ENCODE measurements around the gene DNMT1.
A peak's percentile ranks its signal among the peaks of the same experiment; 100 is the strongest.
"Not testable (repeated sequence)": the region's sequence is repeated elsewhere in the genome, so short reads cannot be mapped to it uniquely, and the experiment has no call there.

The DNMT1 gene

GRCh38 chr19:10194500-10195198 is at the start of gene DNMT1:
TSS of gene DNMT1 (minus strand) at chr19:10194953. CDS start at chr19:10194899, 54 bp downstream.
- peak; percentile 95 for DNase-seq

DNA sequence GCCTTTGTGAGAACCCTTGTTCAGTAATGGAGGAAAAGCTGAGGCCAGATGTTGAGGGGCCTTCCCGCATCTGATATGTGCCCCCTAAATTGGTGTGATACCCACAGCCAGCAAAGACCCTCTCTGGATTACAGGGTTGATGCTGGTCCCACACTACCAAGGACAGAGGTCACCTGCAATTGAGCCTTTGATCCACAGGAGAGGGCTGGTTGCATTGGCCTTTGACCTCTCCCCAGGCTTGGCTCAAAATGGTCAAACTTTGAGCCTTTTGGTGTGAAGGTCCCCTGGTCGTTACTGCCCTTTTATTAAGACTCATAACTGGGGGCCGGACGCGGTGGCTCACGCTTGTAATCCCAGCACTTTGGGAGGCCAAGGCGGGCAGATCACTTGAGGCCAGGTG is 48.9 kb upstream of the DNMT1 start:
- no peak for DNase-seq

DNA sequence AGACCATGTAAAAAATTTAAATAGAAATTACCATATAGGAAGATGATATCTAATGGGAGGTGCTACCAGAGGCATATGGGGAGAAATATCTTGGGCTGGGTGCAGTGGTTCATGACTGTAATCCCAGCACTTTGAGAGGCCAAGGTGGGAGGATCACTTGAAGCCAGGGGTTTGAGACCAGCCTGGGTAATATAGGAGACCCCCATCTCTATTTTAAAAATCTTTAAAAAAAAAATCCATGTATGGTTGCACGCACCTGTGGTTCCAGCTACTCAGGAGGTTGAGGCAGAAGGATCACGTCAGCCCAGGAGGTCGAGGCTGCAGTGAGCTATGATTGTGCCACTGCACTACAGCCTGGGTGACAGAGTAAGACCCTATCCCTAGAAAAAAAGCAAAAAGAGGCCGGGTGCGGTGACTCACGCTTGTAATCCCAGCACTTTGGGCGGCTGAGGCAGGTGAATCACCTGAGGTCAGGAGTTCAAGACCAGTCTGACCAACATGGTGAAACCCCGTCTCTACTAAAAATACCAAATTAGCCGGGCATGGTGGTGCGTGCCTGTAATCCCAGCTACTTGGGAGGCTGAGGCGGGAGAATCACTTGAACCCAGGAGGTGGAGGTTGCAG is 47.2 kb upstream of the DNMT1 start:
- not testable (repeated sequence) for DNase-seq

DNA sequence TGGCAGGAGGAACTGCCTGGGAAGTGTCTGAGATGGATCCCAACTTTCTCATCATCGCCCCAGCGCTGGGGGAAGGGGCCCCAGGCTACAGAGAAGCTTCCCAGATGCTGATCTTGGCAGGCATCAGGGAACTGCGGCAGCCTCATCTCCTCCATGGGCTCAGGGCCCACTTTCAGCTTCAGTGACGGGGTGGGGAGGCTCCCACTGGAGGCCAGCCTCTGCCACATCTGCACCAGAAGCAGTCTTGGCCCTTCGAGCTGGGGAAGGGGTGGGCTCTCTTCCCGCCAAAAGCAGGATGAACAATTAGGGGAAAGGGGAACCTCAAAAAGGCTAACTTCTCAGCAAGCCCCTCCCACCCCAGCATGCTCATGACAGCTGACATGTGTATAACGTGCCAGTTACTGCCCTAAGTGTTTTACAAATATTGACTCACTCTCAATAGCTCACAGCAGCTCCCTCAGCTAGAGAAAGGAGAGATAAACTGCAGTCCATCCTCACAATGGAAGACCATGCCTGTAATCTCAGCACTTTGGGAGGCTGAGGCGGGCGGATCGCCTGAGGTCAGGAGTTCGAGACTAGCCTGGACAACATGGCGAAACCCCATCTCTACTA is 43.5 kb upstream of the DNMT1 start:
- DNase-seq: no peak

DNA sequence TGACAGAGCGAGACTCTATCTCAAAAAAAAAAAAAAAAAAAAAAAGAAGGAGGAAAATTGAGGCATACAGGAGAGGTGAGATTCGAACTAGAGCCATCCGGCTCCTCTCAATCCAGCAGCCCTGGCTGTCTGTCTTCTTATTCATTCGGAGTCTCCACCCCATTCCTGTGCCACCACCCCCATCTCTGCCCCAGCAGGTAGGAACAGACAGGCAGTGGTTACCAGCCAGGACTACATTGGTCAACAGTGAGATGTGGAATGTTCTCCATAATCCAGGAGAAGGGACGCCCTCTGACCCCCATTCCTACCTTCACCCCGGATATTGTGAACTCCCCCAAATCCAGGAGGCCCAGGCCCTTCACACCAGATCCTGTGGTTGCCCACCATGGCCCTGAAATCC is 42.9 kb upstream of the DNMT1 start:
- DNase-seq: no peak

GRCh38 chr19:10235409-10235808 is 40.7 kb upstream of the DNMT1 start:
- not testable (repeated sequence) for DNase-seq

DNA sequence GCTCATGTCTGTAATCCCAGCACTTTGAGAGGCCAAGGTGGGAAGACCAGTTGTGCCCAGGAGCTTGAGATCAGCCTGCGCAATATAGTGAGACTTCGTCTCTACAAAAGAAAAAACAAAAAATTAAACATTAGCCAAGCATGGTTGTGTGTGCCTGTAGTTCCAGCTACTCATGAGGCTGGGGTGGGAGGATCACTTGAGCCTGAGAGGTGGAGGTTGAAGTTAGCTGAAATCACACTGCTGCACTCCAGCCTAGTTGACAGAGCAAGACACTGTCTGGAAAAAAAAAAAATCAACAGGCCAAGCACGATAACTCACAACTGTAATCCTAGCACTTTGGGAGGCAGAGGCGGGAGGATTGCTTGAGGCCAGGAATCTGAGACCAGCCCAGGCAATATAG is 40.2 kb upstream of the DNMT1 start:
- no peak for DNase-seq

- DNase-seq: no peak
These were observed 39.2 kb upstream of the DNMT1 start for GRCh38 chr19:10233946-10234345.

DNA sequence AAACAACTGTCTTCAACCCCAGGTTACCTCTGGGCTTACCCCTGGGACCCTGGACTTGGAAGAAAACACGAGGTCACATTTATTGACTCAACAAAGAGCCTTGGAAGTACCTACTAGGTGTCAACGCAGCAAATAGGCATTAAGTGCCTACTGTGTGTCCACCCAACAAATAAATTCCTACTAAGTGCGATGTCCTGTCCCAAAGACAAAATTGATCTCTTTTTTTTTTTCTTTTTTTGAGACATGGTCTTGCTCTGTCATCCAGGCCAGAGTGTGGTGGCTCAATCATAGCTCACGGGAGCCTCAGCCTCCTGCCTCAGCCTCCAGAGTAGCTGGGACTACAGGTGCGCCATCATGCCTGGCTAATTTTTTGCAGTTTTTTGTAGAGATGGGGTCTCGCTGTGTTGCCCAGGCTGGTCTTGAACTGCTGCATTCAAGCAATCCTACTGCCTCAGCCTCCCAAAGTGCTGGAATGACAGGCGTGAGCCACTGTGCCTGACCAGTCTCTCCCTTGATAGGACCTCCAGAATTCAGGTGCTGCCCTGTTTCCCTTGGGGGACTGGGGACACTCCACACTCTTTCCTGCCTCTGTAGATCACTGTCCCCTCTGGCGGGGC is 37.0 kb upstream of the DNMT1 start:
- DNase-seq: no peak

DNA sequence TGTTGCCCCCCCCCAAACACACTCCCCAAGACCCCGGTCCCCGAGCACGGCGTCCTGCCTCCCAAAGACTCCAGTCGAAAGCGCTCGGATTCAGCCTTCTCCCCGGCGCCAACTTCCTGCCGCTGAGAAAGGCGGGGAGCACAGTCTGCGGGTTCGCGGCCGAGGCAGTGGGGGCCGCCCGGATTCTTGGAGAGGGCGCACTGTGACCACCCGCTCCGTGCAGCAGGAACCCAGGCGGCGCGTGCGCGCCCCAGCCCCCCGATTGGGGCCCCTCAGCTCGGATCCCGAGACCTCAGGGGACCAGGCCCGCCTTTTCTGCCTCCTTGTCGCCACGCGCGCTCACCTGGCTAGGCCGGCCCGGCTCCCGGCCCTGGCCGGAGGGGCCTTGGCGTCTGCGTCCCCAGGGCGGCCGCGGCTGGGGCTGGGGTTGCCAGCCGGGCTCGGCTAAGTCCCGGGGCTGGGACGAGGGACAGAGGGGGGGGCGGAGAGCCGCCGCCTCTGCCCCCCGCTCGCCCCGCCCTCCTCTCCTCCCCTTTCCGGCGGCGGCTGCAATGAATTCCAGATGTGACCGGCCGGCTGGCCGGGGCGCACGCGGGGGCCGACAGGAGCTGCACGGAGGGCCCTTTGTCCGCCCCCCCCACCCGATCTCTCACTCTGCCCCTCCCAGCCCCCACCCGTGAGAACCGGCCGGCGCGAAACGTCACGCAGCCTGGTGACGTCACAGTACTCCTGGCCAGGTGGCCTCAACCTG is 36.3 kb upstream of the DNMT1 start, which contains the start of gene S1PR2:
S1PR2 (minus strand) TSS at position 471 of the 751 bp plus-strand sequence. CDS start 6,426 bp downstream, outside the sequence.
- peak; percentile 62 for DNase-seq

DNA sequence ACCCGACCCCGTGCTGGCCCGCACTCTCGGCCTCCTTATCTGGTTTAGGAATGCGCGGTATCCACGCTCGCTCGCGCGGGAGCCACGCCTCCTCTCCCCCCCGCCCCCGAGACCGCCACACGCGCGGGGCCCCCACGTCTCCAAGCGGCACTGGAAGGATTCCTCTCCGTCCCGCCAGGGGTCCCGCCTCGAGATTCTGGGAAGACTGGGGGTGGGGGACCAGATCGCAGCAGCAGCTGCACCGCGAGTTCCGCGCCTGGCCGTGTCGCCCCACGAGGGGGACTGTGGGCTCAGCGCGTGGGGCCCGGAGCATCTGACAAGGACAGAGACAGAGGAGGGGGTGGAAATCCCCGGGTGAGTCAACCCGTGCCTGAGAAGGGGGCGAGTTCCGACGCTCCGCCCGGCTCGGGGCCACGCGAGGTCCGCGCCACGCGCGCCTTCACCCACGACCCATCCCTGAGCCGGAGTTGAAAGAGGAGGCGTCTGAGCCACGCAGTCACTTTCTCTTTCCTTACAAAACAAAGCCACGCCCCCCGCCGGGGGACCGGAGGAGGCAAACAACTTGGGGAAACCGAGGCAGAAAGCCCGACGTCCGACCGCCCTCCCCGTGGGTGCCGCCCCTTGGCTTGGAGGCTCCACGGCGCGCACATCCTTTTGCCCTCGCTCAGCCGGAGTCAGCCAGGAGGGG is 35.6 kb upstream of the DNMT1 start:
- peak; percentile 58 for DNase-seq

- no peak for DNase-seq
These were observed 34.2 kb upstream of the DNMT1 start for GRCh38 chr19:10228920-10229319.

- DNase-seq: no peak
These were observed 33.6 kb upstream of the DNMT1 start for GRCh38 chr19:10228393-10228792.

DNA sequence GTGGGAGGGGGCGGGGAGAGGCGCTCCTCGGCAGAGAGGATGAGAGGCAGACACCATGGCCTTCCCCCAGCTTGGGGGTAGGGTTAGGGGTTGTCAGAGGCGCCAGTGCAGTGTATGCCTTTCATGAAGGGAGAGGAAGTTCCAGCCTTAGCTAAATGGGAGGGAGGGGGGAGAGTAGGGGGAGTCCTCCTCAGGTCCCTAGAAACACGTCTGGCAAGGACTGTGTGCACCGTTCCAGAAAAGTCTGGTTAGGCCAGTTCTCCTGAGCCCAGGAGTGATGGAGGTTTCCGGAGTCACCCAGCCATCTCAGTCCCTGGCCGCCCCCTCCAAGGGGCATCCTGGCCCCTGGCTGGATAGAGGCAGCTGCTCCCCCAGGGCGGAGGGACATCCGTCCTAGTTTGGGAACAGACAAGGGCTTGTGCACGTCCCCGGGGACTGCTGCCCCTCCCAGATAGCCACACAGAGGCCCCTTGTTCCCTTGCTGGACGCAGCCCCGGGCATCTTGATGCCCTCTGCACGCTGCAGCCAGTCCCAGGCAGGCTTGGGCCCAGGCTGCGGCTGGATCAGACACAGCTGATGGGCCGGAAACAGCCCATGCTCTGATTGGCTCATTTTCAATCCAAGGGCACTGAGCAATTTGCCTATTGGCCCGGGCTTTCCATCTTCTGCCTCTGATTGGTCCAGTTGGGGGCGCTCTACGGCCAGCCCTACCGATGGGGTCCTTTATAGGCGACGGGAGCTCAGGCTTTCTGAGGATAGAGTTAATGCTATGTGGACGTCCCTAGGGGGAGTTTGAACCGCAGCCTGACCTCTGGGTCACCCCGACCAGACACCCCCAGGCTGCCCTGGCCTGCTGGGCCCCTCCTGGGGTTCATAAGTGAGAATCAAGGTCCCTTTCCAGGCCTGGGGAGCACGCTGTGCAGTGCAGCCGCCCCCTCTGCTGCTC is 32.5 kb upstream of the DNMT1 start:
- no peak for DNase-seq

DNA sequence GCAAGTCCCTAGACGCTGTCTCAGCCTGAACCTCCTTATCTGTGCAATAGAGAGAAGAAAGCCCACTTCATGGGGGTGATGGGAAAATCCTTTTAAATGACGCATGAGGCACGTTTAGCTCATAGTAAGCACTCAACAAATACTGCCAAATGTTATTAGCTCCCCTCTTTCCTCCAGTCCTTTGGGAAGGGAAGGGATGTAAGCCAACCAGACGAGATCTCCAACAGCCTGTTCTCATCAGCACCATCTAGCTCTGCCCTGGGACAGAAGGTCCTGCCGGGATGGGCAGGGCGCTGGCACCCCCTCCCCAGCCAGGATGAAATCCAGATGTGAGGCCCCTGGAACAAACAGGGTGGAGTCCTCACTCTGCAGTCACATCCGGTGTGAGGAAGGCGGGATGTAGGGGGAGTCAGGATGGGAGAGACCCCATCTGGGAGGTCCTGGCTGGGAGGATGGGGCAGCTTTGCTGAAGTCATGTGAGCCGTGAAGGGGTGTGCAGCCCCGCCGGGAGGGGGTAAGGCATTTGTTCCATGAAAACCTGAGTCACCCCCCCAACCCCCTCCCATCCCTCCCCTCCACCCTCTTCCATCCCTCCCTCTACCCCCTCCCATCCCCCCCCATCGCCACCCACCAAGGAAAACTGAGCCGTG is 31.7 kb upstream of the DNMT1 start:
- no peak for DNase-seq

- no peak for DNase-seq
These were observed 31.2 kb upstream of the DNMT1 start for GRCh38 chr19:10226021-10226375.

GRCh38 chr19:10224337-10224736 is 29.6 kb upstream of the DNMT1 start:
- DNase-seq: no peak

DNA sequence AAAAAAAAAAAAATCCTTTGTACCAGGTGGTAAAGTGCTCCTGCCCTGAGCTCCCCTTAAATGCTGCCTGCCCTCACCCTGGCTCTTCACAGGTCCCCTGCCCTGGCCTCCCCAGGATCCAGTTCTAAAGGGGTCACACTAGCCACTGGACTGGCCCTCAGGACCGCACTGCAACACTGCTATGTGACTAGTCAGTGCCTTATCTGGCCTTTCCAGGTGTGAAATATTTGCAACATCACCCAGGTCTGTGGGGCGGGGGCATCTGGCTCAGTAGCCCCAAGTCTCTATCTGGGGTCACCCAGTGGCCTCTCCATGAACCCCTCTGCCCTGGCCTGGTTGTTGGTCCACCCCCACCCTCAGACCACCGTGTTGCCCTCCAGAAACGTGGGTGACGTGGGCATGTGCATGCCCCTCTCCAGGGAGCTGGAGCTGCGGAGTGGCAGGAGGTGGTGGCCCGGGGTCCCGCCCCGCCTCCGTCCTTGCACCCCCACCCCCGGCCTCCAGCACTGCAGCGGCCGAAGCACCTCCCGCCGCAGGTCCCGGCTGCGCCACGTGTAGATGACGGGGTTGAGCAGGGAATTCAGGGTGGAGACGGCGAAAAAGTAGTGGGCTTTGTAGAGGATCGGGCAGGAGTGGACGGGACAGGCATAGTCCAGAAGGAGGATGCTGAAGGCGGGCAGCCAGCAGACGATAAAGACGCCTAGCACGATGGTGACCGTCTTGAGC is 28.9 kb upstream of the DNMT1 start:
- DNase-seq: no peak

GRCh38 chr19:10222201-10222890 is 27.6 kb upstream of the DNMT1 start:
- no peak for DNase-seq
